Measurements from ENCODE around the gene CPTP. TPM values are rescaled to one million over a fixed set of nuclear protein-coding genes. Genes with fewer than 3 reads are reported as not detected.

CPTP gene
- total RNA-seq, 4 donors from 2014 or later: 10.4 to 42.7 (median 30.1) TPM

DNA sequence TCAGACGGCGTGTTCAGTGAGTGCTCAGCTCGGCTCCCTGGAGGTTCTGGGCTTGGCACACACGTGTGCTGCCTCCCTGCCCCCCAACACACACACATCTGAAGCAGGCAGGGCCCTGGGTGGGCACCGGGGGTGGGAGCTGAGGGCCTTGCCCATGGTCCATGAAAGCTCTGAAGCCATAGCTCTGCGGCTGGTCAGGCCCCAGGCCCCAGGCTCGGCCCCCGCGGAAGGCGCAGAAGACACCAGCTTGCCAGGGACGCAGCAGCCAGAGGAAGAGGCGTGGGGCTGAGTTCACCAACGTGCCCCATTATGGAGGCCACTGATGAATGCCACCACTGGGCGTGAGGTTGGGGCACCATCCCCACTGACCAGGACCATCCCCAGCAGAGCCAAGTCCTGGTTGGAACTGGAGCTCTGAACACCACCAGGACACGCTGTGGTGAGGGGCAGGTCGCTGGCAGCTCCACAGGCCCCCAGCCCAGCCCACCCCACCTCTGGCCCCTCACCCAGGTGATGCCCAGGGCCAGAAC is 46.2 kb downstream of the CPTP start:
- ATAC-seq: no peak

DNA sequence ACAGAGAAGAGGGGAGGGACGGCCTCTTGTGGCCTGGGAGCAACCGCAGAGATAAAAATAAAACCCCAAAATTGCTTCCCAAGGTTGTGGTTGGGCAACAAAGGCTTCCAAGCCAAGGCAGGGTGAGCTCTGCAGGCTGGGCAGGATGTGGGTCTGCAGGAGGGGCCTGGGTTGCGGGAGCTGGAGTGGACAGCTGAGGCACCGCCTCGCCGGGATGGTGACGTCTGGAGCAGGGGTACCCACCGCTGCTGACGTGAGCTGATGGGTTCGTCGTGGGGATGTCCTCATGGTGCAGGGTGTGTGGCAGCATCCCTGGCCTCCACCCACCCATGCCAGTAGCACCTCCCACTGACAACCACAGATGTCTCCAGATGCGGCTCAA is 46.8 kb downstream of the CPTP start:
- TF ChIP-seq POLR2A (IDR thresholded peaks at IDR 0.05) (no peak), EP300 (IDR thresholded peaks at IDR 0.05) (no peak), POLR2AphosphoS5 (IDR thresholded peaks at IDR 0.05) (no peak)
- TF ChIP-seq, protein P1, sequence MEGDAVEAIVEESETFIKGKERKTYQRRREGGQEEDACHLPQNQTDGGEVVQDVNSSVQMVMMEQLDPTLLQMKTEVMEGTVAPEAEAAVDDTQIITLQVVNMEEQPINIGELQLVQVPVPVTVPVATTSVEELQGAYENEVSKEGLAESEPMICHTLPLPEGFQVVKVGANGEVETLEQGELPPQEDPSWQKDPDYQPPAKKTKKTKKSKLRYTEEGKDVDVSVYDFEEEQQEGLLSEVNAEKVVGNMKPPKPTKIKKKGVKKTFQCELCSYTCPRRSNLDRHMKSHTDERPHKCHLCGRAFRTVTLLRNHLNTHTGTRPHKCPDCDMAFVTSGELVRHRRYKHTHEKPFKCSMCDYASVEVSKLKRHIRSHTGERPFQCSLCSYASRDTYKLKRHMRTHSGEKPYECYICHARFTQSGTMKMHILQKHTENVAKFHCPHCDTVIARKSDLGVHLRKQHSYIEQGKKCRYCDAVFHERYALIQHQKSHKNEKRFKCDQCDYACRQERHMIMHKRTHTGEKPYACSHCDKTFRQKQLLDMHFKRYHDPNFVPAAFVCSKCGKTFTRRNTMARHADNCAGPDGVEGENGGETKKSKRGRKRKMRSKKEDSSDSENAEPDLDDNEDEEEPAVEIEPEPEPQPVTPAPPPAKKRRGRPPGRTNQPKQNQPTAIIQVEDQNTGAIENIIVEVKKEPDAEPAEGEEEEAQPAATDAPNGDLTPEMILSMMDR (IDR thresholded peaks at IDR 0.05): no peak
- Histone ChIP-seq H3K27me3 (no peaks in the 10 kb centered on the region), H3K27ac (peak overlapping the region in 2 of 4 donors; percentile 28 to 69), H3K36me3 (peaks cover 0 to 17% of the 10 kb centered on the region in 2 donors), H3K9me3 (no peaks in the 10 kb centered on the region), H3K4me1 (peaks cover 0 to 43% (median 27%) of the 10 kb centered on the region in 3 donors), H3K4me3 (no peak overlapping the region)
- no peak for ATAC-seq
- 53 to 59% methylated on average over 8 to 9 of the region's 12 CpGs for WGBS, 2 donors (ENCODE audit: low coverage in 1 of 2)

More for the DNA sequence above, 46.2 kb downstream of the CPTP start:
- Histone ChIP-seq H3K4me1 (peaks cover 0 to 38% (median 23%) of the 10 kb centered on the region in 3 donors), H3K27me3 (no peaks in the 10 kb centered on the region), H3K27ac (no peak overlapping the region), H3K9me3 (no peaks in the 10 kb centered on the region), H3K36me3 (peaks cover 0 to 17% of the 10 kb centered on the region in 2 donors), H3K4me3 (no peak overlapping the region)
- TF ChIP-seq, protein P1 (IDR thresholded peaks at IDR 0.05): no peak
- WGBS, 2 donors (ENCODE audit: low coverage in 1 of 2): no CpG with 5 or more reads among the region's 16 CpGs

DNA sequence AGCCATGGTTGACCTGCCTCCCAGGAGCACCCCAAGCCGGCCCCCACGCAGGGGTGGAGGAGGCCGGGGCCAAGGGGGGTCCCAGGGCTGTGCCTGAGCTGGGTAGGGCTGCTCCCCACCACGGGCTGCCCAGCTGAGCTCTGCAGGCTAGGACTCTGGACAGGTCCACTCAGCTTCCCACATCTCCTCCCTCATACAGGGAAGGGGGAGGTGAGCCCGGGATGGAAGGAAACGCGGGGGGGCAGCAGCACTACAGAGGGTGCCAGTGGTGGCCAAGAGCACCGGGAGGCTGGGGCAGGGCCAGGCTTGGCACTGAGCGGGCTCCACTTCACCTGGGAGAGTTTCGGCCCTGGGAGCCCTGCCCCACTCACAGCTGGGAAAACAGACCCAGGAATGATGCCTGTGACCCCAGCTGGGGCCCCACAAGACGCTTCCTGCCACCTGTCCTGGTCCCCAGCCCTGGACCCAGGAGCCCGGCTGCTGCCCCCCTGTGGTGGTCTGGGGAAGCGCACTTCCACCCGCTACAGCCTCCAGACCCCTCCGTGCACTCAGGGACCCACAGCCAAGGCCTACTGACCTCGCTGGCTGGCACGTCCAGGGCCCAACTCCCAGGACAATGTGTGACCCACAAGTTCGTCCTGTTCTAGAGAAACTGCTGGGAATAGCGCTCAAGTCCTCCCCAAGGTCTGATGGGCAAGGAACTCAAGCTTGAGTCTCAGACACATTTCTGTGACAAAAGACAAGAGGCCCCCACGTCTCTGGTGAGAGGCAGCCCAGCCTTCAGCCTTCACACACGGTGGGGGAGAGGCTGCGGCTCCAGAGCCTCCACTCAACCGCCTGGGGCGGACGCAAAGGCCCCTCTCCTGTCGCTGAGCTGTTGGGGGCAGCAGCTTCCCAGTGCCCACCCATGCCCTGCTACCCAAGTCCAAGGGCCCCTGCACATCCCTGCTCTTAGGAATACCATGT is 47.4 kb downstream of the CPTP start:
- ATAC-seq: peak; percentile 16
- Histone ChIP-seq H3K4me3 (no peak overlapping the region), H3K9me3 (no peaks in the 10 kb centered on the region), H3K27ac (peak overlapping the region in 3 of 4 donors; percentile 28 to 69 (median 46)), H3K4me1 (peaks cover 0 to 43% (median 27%) of the 10 kb centered on the region in 3 donors), H3K27me3 (no peaks in the 10 kb centered on the region), H3K36me3 (peaks cover 0 to 17% of the 10 kb centered on the region in 2 donors)
- no peak for TF ChIP-seq POLR2A (IDR thresholded peaks at IDR 0.05)
- TF ChIP-seq, protein P1 (IDR thresholded peaks at IDR 0.05): peak in 3 of 4 experiments; percentile 82 to 98 (median 86)
- no CpG with 5 or more reads among the region's 26 CpGs for WGBS, 2 donors (ENCODE audit: low coverage in 1 of 2)

- TF ChIP-seq EP300 (IDR thresholded peaks at IDR 0.05) (no peak), POLR2AphosphoS5 (IDR thresholded peaks at IDR 0.05) (no peak), POLR2A (IDR thresholded peaks at IDR 0.05) (no peak)
- TF ChIP-seq, protein P1 (IDR thresholded peaks at IDR 0.05): no peak
- Histone ChIP-seq H3K4me3 (peak overlapping the region in 1 of 2 donors; percentile 99), H3K36me3 (peaks cover 0 to 17% of the 10 kb centered on the region in 2 donors), H3K9me3 (no peaks in the 10 kb centered on the region), H3K4me1 (peaks cover 0 to 43% (median 27%) of the 10 kb centered on the region in 3 donors), H3K27me3 (no peaks in the 10 kb centered on the region), H3K27ac (peak overlapping the region in 1 of 4 donors; percentile 99)
- WGBS, 2 donors (ENCODE audit: low coverage in 1 of 2): 77 to 91% methylated on average over 7 to 8 of the region's 26 CpGs
- no peak for ATAC-seq
Observed at GRCh38 chr1:1373051-1373814, 48.6 kb downstream of the CPTP start.
